Stimulated activated CD4-positive, alpha-beta T cell treated with anti-CD3 and anti-CD28 coated beads, Interleukin-4, amount 100 ng/mL, for 24 hours (primary cell): ENCODE data around the gene PCDHGA11.
"Not testable (repeated sequence)": the region's sequence is repeated elsewhere in the genome, so short reads cannot be mapped to it uniquely, and the experiment has no call there.

Experiments
- DNase-seq: peaks from one replicate; pipeline ENCODE4 v3.0.0-alpha.2; 2020

Gene PCDHGA11

DNA sequence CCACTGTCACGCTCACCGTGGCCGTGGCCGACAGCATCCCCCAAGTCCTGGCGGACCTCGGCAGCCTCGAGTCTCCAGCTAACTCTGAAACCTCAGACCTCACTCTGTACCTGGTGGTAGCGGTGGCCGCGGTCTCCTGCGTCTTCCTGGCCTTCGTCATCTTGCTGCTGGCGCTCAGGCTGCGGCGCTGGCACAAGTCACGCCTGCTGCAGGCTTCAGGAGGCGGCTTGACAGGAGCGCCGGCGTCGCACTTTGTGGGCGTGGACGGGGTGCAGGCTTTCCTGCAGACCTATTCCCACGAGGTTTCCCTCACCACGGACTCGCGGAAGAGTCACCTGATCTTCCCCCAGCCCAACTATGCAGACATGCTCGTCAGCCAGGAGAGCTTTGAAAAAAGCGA lies 11.9 kb downstream of the PCDHGA11 start:
- DNase-seq, result not testable (repeated sequence)

- DNase-seq, result no peak
Observed at GRCh38 chr5:141434006-141434405, 13.2 kb downstream of the PCDHGA11 start.

GRCh38 chr5:141437221-141437620 lies 16.4 kb downstream of the PCDHGA11 start:
- DNase-seq, result no peak

DNA sequence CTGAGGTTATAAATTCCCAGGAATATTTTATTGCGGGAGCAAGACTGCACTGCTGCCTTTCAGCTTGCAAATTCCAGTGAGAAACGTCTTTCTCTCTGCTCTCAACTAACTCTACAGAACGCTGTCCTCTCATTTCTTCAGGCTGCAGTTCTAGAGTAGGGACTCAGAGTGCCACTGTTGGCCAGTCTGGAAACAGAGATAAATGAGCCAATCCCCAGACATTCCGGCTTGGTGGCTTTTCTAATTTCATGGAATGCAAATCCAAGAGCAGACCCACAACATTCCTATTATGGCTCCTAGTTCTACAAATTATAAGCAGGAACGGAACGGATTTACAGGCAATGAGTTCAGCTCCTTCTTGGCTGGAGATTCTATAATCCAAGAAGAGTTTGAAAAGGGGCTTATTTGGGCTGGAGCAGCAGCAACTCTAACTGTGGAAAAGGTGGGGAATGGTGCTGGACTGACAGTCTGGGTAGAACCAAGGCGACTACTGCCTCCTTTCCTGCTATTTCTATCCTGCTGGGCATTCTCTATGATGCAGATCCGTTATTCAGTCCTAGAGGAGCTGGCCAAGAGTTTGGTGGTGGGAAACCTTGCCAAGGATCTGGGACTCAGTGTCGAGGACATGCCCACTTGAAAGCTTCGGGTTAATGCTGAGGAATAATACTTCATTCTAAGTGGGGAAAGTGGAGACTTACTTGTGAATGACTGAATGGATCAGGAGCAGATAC lies 18.7 kb downstream of the PCDHGA11 start:
- no peak for DNase-seq

GRCh38 chr5:141440341-141440740 lies 19.5 kb downstream of the PCDHGA11 start:
- DNase-seq, result no peak

GRCh38 chr5:141441571-141442170 lies 20.8 kb downstream of the PCDHGA11 start:
- DNase-seq, result no peak

DNA sequence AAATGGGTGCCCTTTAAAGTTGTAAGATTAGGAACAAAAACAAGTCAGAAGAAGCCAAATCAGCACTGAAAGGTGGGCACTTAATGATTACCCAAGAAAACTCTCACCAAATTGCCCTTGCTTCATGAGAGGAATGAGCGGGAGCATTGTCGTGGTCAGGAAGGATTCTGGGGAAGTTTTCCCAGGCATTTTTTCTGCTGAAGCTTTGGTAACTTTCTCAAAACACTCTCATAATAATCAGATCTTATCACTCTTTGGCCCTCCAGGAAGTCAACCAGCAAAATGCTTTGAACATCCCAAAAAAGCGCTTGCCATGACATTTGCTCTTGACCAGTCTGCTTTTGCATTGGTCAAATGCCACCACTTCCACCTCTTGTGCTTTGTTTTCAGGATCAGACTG lies 44.5 kb downstream of the PCDHGA11 start:
- no peak for DNase-seq
